HEK293 (cell line): Measurements from ENCODE around the gene SPOCK1.

ENCODE experiments used
- SP7 ChIP-seq: fragments of 450-650 bp; formaldehyde crosslinking; IDR thresholded peaks from 2 replicates; pipeline ENCODE4 v1.5.1; 2016; ENCODE audit warnings: missing biosample characterization, missing genetic modification characterization
- ZFP37 ChIP-seq: fragments of 450-650 bp; formaldehyde crosslinking; IDR thresholded peaks from 2 replicates; pipeline ENCODE4 v1.5.1; 2016; ENCODE audit warnings: missing biosample characterization, missing genetic modification characterization
- ZNF274 ChIP-seq, 2 experiments: fragments of 200-500 bp in 1 of 2; fragments of 450-650 bp in 1 of 2; sonication (Bioruptor generic) in 1 of 2; formaldehyde crosslinking in 1 of 2; IDR thresholded peaks; 2 replicates each; pipeline versions ENCODE4 v1.5.1 to v1.6.1; 2014 to 2016; ENCODE audit warnings: borderline replicate concordance in 1 of 2, inconsistent platforms in 1 of 2, low read length in 1 of 2, missing biosample characterization in 1 of 2, missing genetic modification characterization in 1 of 2
- ZNF341 ChIP-seq: fragments of 450-650 bp; formaldehyde crosslinking; IDR thresholded peaks from 2 replicates; pipeline ENCODE4; 2016; ENCODE audit warnings: low read depth, missing biosample characterization, missing genetic modification characterization
- ZNF585B ChIP-seq: fragments of 450-650 bp; formaldehyde crosslinking; IDR thresholded peaks from 2 replicates; pipeline ENCODE4 v1.5.1; 2016; ENCODE audit warnings: missing biosample characterization, missing genetic modification characterization
- TF ChIP-seq, protein P1 (sequence below): fragments of 450-650 bp; formaldehyde crosslinking; IDR thresholded peaks from 2 replicates; pipeline ENCODE4 v1.5.1; 2016; ENCODE audit warnings: missing biosample characterization, missing genetic modification characterization
- TF ChIP-seq, protein P2 (sequence below): fragments of 450-650 bp; formaldehyde crosslinking; IDR thresholded peaks from 2 replicates; pipeline ENCODE4 v1.5.1; 2016; ENCODE audit warnings: missing biosample characterization, missing genetic modification characterization

DNA sequence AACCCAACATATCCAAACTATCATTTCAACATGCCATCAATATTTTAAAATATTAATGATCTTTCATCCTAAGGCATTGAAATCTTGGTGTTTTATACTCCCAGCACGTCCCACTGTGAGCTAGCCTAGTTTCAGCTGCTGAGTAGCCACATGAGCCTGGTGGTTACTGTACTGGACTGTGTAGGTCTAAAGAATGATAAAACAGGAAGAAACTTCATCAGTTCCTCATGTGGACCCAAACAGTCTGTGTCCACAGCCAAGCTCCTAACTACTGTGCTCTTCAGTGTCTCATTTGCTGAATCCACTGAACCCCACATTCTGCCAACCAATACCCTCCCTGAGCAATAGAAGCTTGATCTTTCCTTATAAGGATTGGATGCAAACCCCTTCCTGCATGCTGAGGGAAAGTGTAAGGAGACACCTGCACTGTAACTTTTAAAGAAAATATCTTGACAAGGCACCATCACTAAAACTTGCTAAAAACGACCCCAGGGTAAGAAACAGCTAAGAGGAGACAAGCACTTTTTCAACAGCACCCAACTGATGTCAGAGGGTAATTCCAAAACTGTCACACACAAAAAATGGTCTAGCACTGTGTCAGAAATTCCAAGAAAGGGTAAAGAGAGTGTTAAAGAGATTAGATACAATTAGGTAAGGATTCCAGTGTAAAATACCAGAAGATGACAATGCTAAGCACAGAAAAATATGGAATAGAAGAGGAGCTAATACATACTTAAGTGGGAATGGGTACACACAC lies 126.9 kb downstream of the SPOCK1 start:
- TF ChIP-seq, protein P1, sequence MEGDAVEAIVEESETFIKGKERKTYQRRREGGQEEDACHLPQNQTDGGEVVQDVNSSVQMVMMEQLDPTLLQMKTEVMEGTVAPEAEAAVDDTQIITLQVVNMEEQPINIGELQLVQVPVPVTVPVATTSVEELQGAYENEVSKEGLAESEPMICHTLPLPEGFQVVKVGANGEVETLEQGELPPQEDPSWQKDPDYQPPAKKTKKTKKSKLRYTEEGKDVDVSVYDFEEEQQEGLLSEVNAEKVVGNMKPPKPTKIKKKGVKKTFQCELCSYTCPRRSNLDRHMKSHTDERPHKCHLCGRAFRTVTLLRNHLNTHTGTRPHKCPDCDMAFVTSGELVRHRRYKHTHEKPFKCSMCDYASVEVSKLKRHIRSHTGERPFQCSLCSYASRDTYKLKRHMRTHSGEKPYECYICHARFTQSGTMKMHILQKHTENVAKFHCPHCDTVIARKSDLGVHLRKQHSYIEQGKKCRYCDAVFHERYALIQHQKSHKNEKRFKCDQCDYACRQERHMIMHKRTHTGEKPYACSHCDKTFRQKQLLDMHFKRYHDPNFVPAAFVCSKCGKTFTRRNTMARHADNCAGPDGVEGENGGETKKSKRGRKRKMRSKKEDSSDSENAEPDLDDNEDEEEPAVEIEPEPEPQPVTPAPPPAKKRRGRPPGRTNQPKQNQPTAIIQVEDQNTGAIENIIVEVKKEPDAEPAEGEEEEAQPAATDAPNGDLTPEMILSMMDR (tag by site-specific recombination), result no peak
- TF ChIP-seq ZNF341, result no peak
- TF ChIP-seq, protein P2, sequence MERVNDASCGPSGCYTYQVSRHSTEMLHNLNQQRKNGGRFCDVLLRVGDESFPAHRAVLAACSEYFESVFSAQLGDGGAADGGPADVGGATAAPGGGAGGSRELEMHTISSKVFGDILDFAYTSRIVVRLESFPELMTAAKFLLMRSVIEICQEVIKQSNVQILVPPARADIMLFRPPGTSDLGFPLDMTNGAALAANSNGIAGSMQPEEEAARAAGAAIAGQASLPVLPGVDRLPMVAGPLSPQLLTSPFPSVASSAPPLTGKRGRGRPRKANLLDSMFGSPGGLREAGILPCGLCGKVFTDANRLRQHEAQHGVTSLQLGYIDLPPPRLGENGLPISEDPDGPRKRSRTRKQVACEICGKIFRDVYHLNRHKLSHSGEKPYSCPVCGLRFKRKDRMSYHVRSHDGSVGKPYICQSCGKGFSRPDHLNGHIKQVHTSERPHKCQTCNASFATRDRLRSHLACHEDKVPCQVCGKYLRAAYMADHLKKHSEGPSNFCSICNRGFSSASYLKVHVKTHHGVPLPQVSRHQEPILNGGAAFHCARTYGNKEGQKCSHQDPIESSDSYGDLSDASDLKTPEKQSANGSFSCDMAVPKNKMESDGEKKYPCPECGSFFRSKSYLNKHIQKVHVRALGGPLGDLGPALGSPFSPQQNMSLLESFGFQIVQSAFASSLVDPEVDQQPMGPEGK, result no peak
- TF ChIP-seq ZNF585B (tag by site-specific recombination), result no peak
- TF ChIP-seq SP7 (tag by site-specific recombination), result no peak
- no peak for TF ChIP-seq ZNF274 (IDR thresholded peaks at IDR 0.05; ENCODE audit: low read length)
- TF ChIP-seq ZNF274 (tag by site-specific recombination; IDR thresholded peaks at IDR 0.05; ENCODE audit: borderline replicate concordance), result no peak
- TF ChIP-seq ZFP37, result no peak
